DLD1 (cell line): Measurements from ENCODE around the gene PDZD4.

Experiments used
- in situ Hi-C: cut with HindIII; loops from 2 replicates; pipeline ENCODE4 v1.10.0; 2017; ENCODE audit warnings: low sequenced_read_pairs

The PDZD4 gene

DNA sequence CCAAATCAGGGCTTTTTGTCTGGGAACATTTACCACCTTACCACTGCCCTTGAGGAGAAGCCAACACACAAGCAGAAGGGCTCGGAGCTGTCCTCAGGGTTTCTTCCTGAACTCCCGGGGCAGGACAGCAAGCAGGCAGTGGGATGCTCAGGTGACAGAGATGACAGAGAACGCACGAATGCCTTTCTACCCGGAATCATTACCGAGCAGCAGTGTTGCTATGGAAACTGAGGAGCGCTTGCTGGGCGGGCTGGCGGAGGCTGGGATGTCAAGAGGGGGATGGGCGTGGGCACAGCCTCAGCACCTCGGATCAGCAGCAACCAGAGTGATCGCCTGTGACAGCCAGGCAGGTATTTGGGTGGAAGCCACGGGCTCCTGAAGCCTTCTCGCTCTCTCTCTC is 18.1 kb downstream of the PDZD4 start:
- in situ Hi-C loops = no loop called here

DNA sequence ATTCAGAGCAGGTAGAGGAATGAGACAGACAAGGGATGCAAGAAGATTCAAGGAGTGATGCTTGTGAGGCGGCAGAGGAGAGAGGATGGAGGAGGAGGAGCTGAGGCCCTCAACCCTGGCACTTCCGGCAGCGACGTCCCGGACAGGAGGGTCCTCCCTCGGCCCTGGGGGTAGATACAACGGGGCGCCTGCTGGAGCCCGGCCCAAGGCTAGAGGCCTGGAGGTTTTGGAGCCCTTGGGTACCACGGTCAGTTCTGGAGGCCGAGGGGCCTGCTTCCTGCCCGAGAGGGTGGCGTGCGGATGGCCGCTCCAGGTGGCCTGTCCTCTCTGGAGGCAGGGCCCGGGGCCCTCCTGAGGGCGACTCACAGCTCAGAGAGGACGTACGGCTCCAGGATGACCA is 22.4 kb downstream of the PDZD4 start:
- in situ Hi-C loops = no loop called here

DNA sequence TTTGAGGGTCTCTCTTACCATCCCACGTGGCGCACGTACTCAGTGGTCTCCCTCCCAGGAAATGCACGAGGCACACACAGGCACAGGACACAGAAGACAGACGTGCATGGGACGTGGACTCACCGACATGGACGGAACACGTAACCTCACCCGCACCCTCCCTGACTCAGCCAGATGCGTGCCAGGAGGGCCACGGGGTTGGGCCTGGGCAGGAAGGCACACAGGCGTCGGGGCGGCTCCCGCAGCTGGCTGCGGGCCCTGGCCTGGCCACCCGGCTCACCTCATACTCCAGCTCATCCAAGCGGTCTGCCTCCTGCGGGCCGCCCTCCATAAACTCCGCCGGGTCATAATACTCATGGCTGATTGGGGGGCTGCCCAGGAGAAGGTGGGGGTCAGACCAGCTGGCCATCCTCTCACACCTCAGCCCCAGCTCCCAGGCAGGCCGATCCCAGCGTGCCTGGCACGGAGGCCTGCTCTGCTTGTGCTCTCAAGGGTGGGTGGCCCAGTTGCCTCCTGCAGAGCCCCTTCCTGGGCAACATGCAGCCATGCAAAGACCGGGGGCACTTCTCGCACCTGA is 23.3 kb downstream of the PDZD4 start:
- in situ Hi-C loops = no loop called here

DNA sequence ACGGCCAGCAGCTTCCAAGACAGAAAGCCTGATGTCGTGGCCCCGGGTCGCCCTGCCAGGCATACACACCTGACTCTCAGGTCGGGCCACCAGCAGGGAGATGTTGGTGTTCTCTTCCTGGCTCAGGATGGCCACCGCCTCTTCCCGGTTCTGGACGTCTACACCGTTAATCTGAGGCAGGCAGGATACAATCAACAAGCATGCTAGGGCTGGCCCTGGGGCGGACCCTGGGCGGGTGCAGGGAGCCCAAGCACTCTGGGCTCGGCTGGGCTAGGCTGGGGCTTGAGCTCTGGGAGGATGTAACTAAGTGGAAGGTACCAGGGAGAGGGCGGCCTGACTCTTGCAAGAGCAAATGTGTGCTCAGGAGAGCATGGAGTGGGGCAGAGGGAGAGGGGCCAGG is 24.9 kb downstream of the PDZD4 start:
- in situ Hi-C loops = no loop called here

DNA sequence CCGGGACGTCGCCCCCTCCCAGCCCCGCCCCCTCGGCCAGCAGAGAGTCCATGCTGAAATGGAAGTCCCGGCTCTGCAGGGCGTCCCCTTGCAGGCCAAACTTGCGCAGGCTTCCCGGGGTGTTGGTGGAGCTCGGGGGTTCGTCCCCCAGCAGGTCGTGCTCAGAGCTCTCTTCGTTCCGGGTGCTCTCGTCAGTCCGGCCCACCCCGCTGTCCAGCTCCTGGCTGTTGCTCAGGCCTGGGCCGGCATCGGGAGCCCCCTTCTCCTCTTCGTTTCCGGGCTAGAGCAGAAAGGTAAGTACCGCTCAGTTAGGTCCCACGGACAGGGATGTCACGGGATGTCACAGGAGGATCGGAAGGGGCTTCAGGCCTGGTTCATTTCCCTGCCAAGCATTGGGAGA is 25.7 kb downstream of the PDZD4 start:
- in situ Hi-C loops = no loop called here

DNA sequence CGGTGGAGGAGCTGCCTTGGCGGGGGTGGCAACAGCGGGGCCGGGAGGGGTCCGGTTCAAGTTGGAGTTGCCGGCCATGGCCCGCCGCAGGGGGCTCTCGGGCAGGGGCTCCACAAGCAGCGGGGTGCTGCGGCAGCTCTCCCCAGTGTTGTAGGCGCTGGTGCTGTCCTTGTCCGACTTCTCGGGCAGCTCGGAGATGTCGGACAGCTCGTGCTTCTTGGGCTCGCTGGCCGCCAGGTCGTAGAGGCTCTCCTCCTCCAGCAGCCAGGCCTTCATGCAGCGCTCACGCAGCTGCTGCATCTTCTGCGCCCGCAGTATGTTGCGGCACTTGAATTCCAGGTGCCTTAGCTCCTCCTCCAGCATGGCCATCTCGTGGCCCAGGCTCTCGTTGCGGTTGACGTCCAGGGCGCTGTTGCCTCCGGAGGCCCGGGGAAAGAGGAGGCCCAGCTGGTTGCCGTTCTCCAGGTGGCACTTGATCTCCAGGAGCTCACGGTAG is 26.2 kb downstream of the PDZD4 start:
- in situ Hi-C loops = no loop called here

DNA sequence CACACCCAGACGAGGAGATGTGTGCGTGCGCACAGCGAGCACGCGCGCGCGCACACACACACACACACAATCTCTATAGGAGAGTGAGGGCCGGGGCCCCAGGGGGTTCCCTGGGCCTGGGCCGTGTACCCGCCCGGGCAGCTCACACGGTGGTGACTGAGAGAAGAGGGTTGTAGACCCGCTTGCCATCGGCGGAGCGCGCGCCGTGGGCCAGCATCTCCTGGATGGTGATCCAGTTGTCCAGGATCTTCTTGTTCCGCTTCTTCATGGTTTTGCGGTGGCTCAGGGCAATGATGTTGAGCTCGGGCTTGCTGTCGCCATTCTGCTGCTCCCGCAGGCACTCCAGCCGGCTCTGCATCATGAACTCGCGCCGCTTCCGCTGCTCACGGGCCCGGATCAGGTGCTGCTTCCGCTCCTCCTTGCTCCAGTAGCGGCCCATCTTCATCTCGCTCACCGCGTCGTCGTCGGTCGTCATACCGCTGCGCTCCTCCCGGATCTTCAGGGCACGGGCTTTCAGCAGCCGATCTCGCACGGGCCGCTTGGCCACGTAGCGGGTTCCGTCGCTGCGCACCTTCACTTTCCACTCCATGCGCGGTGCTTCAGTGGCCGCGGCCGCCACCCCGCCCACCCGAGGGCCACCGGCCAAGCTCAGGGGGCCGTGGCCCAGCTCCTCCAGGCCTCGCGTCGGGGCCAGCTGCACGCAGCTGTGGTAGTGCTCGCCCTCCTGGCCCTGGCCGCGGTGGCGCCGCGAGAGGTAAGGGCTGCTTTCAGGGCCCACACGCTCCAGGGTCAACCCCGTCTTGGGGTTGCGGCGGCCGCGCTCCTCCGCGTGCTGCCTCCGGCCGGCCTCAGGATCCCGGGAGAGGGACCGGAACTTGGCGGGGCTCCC is 26.9 kb downstream of the PDZD4 start:
- in situ Hi-C loops = no loop called here

DNA sequence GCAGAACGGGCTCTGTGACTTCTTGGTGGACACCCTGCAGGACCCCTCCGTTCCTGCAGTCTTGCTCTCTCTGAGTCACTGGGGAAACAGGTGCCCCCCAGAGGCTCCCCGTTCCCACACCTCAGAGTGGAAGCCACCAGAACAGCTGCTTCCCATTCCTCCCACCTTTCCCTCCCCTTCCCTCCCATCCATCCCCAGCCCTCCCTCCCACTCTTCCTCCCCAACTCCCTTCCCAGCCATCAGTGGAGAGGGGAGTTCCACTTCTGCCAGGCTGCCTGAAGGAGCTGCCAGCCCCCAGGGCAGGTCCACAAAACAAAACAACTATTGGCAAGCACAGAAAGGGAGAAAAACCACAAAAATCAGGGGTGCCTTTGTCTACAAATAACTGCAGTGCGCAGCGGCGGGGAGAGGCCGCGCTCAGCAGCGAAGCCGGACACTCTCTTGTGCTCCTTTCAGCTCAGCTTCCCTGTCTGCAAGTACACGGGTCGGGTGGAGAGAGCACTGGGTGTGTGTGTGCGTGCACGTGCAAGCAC is 27.8 kb downstream of the PDZD4 start:
- in situ Hi-C loops = no loop called here

DNA sequence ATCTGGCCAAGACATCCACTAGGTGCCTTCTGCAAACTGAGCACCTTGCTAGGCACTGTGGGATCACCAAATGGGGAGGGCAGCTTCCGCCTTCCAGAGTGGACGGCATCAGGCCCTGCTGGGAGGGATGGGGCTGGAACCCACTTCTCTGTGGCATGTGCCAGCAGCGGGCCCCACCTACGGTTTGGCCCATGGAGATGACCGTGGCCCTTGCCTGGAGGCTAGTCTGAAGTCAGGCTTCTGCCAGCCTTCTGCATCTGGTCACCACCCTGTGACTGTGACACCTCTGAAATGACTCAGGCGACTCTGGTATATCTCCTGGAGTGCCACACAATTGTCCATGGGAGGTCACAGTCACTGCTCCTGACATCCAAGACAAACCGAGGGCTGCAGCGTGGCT is 28.7 kb downstream of the PDZD4 start:
- in situ Hi-C loops = no loop called here

DNA sequence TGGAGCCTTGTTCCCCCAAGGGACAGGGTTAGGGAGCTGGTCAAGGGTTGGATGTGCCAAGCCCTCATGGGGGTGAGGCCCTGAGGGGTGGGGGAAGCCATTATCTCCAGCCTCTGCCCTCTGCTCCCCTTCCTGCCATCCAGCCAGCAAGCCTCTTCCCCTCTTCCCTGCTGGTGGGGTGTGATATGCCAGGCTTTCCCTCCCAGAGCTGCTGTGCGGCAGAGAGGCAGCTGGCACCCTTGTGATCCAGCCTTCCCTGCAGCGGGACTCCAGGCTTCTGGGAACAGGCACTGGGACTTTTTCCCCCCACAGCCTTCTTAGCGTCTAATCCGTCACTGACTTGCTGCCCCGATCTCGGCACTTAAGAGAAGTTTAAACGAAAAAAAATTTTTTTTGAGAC is 29.6 kb downstream of the PDZD4 start:
- in situ Hi-C loops = no loop called here

DNA sequence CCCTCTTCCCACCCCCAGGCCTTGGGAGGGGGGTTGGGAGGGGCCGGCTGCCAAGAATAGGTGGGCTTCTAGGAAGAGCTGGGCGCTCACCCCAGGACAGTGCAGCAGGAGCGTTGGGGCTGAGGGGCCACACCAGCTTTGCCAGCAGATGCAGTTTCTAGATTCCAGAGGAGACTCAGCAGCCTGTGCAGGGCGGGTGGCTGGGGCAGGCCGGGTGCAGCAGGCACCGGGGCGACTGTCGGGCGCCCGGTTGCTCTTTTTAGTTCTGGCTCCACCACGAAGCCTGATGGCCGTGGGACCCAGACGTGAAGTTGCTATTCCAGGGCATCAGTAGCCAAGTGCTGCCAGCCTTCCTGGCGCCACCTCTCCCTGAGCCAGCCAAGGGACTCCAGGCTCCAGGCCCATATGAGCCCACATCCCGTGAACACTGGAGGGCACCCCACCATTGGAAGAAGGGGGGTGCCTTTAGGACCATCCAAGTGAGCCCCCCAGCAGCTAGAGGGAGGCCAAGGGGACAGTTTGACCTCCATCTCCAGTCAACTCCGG is 30.1 kb downstream of the PDZD4 start:
- in situ Hi-C loops = no loop called here

DNA sequence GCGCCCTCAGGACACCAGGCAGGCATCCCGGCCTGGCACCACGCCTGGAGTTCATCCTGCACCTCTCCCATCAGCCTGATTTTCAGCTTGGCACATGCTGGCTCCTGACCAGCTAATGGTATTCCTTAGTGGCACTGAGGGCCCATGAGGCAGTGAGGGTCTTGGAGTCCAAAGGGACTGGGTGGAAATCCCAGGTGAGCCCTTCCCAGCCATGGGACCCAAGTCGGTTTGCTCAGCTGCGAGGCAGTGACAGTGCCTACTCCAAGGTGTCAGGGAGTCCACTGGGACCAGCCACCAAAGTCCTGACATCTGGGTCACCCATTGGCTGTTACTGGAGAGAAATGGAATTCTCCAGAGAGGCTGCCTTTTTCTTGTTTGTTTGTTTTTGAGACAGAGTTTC is 31.0 kb downstream of the PDZD4 start:
- in situ Hi-C loops = no loop called here

DNA sequence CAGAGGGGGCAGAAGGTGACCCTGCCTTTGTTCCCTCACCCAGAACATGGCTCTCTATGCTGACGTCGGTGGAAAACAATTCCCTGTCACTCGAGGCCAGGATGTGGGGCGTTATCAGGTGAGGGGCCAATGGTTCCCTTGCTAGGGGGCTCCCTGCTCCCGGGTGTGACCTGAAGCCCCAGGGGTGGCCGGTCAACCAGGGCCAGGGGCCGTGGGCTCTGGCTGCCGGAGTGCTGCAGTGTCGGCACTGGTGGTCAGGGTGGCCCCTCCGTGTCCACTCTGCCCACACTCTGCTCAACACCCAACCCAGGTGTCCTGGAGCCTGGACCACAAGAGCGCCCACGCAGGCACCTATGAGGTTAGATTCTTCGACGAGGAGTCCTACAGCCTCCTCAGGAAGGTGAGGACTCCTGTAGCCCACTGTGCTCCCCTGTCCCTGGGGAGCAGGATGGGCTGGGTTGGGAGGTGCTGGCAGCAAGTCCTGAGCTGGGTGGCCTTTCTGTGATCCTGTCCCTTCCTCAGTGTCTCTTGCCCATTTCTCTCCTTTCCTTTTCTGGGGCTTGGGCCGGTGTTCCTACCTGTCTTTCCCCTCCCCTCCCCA is 32.8 kb downstream of the PDZD4 start:
- in situ Hi-C loops = no loop called here

DNA sequence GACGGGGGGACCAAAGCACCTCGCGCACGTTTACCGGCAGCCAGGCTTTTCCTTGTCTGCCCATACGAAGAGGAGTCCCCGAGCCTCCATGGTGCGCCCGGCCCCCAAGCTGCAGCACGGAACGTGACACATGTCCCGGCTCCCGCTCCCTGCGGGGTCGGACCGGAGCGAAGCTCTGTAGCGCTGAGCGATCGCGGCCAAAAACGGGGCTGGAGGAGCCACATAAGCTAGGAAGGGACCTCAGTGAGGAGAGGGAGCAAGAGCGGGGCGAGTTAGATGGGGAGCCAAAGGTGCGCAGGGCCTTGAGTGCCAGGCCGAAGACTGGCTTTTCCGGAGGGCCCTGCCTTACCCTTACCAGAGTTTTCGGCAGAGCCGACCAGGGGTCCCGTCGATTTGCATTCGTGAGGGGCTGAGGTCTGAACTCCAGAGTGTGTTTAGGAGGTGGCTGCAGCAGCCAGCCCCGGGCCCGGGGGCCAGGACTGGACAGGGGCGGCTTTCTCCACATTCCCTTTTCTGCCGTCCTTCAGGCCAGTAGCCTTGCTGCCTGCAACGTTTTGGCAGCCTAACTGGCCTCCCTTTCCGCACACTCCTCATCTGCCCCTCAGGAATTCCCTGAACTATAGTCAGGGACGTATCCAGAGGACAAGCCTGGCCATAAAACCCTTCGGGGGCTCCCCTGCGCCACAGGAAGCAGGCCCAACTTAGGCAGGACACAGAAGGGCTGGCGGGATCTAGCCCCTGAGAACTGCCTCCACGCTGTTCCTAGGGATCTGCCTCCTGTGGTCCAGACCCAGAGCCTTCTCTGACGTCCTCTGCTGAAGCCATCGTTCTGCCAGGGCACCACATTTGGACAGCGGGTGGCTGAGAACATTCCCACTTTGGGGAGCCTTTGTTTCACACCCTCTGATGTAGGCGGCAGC is 35.2 kb downstream of the PDZD4 start:
- in situ Hi-C loops = no loop called here

DNA sequence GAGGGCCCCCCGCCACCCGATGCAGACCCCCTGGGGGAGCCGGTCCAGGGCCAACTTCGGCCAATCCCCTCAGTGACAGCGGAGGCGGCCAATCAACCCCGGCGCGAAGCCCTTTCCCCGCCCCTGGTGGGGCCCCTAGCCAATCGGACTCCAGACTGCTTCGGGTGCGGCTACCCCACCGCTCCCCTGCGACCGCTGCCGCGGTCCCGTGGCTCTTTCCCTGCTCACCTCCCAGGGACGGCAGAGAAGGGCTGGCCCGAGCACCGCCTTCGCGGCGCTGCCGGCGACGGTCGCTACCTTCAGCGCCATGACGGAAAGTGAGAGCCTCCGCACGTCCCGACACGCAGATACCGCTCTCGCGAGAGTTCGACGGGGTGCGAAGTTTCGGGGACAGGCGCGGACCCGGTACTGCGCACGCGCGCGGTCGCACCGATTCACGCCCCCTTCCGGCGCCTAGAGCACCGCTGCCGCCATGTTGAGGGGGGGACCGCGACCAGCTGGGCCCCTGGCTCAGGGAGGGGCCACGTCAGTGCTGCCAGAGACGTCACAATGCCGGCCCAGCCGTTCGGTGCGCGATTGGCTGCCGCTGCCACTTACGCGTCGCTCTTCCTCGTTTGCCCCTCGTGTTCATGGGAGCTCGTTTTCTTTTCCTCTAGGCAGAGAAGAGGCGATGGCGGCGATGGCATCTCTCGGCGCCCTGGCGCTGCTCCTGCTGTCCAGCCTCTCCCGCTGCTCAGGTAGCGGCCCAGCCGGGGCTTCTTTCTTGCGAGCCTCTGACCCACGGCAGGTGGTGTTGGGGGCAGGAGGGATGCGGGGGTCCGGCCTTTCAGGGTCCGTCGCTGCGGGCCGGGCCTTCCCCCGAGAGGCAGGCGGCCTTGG is 36.1 kb downstream of the PDZD4 start, which contains the start of the genes IDH3G and SSR4:
TSS of gene IDH3G (minus strand) at position 358 of the 879 bp plus-strand sequence. CDS start at position 309, 49 bp downstream.
TSS of gene SSR4 (plus strand) at position 651 of the 879 bp plus-strand sequence. CDS start at position 671, 20 bp downstream.
- in situ Hi-C loops = no loop called here

DNA sequence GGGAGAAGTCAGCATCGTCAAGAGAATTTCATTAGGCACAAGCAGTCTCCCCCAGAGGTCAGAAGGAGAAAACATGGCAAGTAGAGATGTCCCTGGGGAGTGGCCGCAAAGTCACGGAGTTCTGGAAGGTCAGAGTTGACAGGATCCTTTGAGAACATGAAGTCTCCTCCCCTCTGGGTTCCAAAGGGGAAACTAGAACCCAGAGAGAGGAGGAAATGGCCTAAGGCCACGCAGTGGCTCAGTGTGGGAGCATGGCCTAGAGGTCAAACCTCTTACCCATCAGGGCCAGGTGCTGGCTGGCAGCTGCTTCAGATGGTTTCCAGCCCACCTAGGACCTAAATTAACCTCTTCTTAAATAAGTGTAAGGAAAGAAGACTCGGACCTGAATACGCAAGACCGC is 37.1 kb downstream of the PDZD4 start:
- in situ Hi-C loops = no loop called here

DNA sequence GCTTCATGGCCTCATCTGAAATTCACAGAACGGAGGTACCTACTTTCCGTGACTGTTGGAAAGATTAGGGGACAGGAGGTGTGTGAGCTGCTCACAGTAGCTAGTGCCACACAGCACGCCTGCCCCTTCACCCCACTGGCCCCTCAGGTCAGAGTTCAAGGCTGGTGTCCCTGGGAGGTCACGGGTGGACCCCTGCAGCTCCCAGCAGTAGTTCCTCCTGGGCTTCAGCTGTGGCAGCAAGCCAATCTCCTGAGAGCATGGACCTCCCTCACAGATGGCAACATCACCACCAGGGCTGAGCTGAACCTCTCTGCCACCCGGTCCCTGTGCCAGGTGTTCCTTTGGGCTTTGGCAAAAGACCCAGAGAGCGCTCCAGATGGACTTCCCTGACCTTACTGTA is 38.0 kb downstream of the PDZD4 start:
- in situ Hi-C loops = no loop called here

DNA sequence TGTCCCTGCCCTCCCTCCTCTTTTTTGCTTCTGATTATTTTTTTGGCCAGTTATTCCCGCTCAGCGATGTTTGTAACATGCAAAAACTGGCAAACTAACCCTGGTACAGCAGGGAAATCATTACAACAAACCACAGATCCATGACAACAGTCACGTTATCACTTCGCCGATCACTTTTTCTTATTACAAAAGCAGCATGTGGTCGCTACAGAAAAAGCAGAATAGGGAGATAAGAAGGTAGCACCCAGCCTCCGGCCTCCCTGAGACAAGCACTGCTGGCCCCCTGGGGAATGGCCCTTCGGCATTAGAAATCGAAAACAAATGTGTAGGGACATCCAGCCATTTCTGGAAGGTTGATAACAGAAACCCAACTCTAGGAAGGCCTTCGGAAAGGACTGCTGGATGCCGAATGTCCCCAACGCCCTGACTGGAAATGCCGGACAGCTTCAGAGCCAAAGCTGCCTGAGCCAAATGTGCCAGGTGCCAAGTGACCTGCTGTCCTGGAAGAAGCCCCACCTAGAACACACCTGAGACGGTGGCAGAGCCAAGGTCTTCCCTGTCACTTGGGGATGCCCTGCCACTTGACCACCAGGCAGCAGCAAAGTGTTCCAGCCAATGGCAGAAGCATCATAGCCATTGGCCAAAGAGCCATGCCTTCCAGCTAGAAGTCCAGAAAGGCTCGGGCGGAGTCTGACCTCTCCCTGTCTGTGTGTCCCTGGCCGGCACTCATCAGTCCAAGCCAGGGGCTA is 39.1 kb downstream of the PDZD4 start:
- in situ Hi-C loops = no loop called here
